ENCODE data around the gene SMIM33. TPM values are rescaled to one million over a fixed set of nuclear protein-coding genes. Genes with fewer than 3 reads are reported as not detected.
"Not testable (repeated sequence)": the region's sequence is repeated elsewhere in the genome, so short reads cannot be mapped to it uniquely, and the experiment has no call there.

The SMIM33 gene
- total RNA-seq, 1 donor from 2014 or later, result not detected

GRCh38 chr5:139482050-139482889, 11.5 kb downstream of the SMIM33 start, which contains the start of gene STING1:
STING1 (minus strand) TSS chr5:139482758; CDS start chr5:139481704, 1,054 bp downstream.
- Histone ChIP-seq H3K4me1 (peaks cover 35% of the 10 kb centered on the region), H3K27me3 (no peaks in the 10 kb centered on the region), H3K27ac (peak within 1 kb of the TSS; percentile 98), H3K4me3 (peak within 1 kb of the TSS; percentile 45 to 60), H3K36me3 (peaks cover 0 to 16% of the 10 kb centered on the region in 2 donors), H3K9me3 (no peaks in the 10 kb centered on the region)
- TF ChIP-seq CTCF (IDR thresholded peaks at IDR 0.05), result no peak
- peak in 1 of 2 donors; percentile 37 for TF ChIP-seq POLR2A (IDR thresholded peaks at IDR 0.05)
- TF ChIP-seq POLR2AphosphoS5 (IDR thresholded peaks at IDR 0.05; ENCODE audit: insufficient read depth in 1 of 2, low read depth in 1 of 2), result peak; percentile 9 to 76
- intact Hi-C loops (cut with DNase I), result no loop called here
- no peak for DNase-seq (ENCODE audit: extremely low spot score in 2 of 2)

- DNase-seq (ENCODE audit: extremely low spot score in 2 of 2); H3K9me3 ChIP-seq; intact Hi-C loops (cut with DNase I); H3K27me3 ChIP-seq: not testable (repeated sequence)
- H3K27ac ChIP-seq, result peak overlapping the region; percentile 98
- H3K4me1 ChIP-seq, result peaks cover 35% of the 10 kb centered on the region
- H3K36me3 ChIP-seq, result peaks cover 0 to 11% of the 10 kb centered on the region in 2 donors
- H3K4me3 ChIP-seq, result peak overlapping the region; percentile 45 to 60
These were observed 12.0 kb downstream of the SMIM33 start for GRCh38 chr5:139482890-139483208.

GRCh38 chr5:139486201-139486600, 15.4 kb downstream of the SMIM33 start:
- Histone ChIP-seq H3K27ac (no peak overlapping the region), H3K27me3 (no peaks in the 10 kb centered on the region), H3K4me1 (peaks cover 21% of the 10 kb centered on the region), H3K9me3 (no peaks in the 10 kb centered on the region), H3K4me3 (no peak overlapping the region), H3K36me3 (no peaks in the 10 kb centered on the region)
- TF ChIP-seq CTCF (IDR thresholded peaks at IDR 0.05) (no peak), POLR2AphosphoS5 (IDR thresholded peaks at IDR 0.05; ENCODE audit: insufficient read depth in 1 of 2, low read depth in 1 of 2) (no peak), POLR2A (IDR thresholded peaks at IDR 0.05) (no peak)
- DNase-seq (ENCODE audit: extremely low spot score in 2 of 2), result no peak
- intact Hi-C loops (cut with DNase I), result no loop called here

- Histone ChIP-seq H3K4me3 (no peak overlapping the region), H3K36me3 (no peaks in the 10 kb centered on the region), H3K27ac (no peak overlapping the region), H3K4me1 (peaks cover 12% of the 10 kb centered on the region), H3K27me3 (no peaks in the 10 kb centered on the region), H3K9me3 (no peaks in the 10 kb centered on the region)
- intact Hi-C loops (cut with DNase I), result no loop called here
- no peak for TF ChIP-seq POLR2A (IDR thresholded peaks at IDR 0.05)
- TF ChIP-seq POLR2AphosphoS5 (IDR thresholded peaks at IDR 0.05; ENCODE audit: insufficient read depth in 1 of 2, low read depth in 1 of 2), result no peak
- TF ChIP-seq CTCF (IDR thresholded peaks at IDR 0.05), result no peak
- no peak for DNase-seq (ENCODE audit: extremely low spot score in 2 of 2)
These were observed 17.5 kb downstream of the SMIM33 start for GRCh38 chr5:139488260-139488659.

GRCh38 chr5:139492700-139493192, 21.9 kb downstream of the SMIM33 start:
- no peak overlapping the region for H3K4me3 ChIP-seq
- no peak for TF ChIP-seq POLR2AphosphoS5 (IDR thresholded peaks at IDR 0.05; ENCODE audit: insufficient read depth in 1 of 2, low read depth in 1 of 2)
- TF ChIP-seq CTCF (IDR thresholded peaks at IDR 0.05), result no peak
- no peak for TF ChIP-seq POLR2A (IDR thresholded peaks at IDR 0.05)
- intact Hi-C loops (cut with DNase I), result no loop called here

More at GRCh38 chr5:139492700-139493192, 21.9 kb downstream of the SMIM33 start:
- Histone ChIP-seq H3K27ac (no peak overlapping the region), H3K4me1 (peaks cover 21% of the 10 kb centered on the region), H3K27me3 (no peaks in the 10 kb centered on the region), H3K9me3 (no peaks in the 10 kb centered on the region), H3K36me3 (no peaks in the 10 kb centered on the region)
- DNase-seq (ENCODE audit: extremely low spot score in 2 of 2), result no peak
